Mesothelial cell of epicardium (in vitro differentiated cells): Measurements from ENCODE around the gene ALK. TPM values are rescaled to one million over a fixed set of nuclear protein-coding genes. Genes with fewer than 3 reads are reported as not detected.

Experiments used
- DNase-seq, 2 experiments: peaks; one replicate each; pipeline ENCODE4 v3.0.0; 2021; ENCODE audit warnings: low spot score in 2 of 2; ENCODE audit not compliant: unreplicated experiment in 2 of 2
- H3K27ac Mint-ChIP-seq: 2 replicates; pipeline ENCODE4 v1.8.0; 2021; ENCODE audit warnings: mixed read lengths
- H3K27me3 Mint-ChIP-seq: 2 replicates; pipeline ENCODE4 v1.8.0; 2021; ENCODE audit warnings: low read depth, mixed read lengths
- H3K36me3 Mint-ChIP-seq: 2 replicates; pipeline ENCODE4 v1.8.0; 2021; ENCODE audit warnings: mixed read lengths
- H3K4me1 Mint-ChIP-seq: 2 replicates; pipeline ENCODE4 v1.8.0; 2021; ENCODE audit warnings: mixed read lengths
- H3K4me3 Mint-ChIP-seq: 2 replicates; pipeline ENCODE4 v1.8.0; 2021; ENCODE audit warnings: mild to moderate bottlenecking, moderate library complexity, mixed read lengths
- H3K9me3 Mint-ChIP-seq: 2 replicates; pipeline ENCODE4 v1.8.0; 2021; ENCODE audit warnings: mixed read lengths
- total RNA-seq: library from RNA; stranded (reverse); gene quantifications from 3 replicates; pipeline ENCODE4 v1.2.1, GENCODE V29; 2021
- TF ChIP-seq, protein P1 (sequence below): fragments of 200-600 bp; sonication (generic); IDR thresholded peaks from one replicate; pipeline ENCODE4 v1.5.0; 2021; ENCODE audit warnings: antibody characterized with exemption; ENCODE audit not compliant: unreplicated experiment

The ALK gene
- total RNA-seq, 1 donor from 2014 or later = 0.13 TPM

- Mint-ChIP-seq H3K36me3 (no peaks in the 10 kb centered on the region), H3K27ac (no peak overlapping the region), H3K4me3 (no peak overlapping the region), H3K9me3 (no peaks in the 10 kb centered on the region), H3K4me1 (peaks cover 5% of the 10 kb centered on the region), H3K27me3 (peaks cover 44% of the 10 kb centered on the region)
- no peak for DNase-seq
- TF ChIP-seq, protein P1, sequence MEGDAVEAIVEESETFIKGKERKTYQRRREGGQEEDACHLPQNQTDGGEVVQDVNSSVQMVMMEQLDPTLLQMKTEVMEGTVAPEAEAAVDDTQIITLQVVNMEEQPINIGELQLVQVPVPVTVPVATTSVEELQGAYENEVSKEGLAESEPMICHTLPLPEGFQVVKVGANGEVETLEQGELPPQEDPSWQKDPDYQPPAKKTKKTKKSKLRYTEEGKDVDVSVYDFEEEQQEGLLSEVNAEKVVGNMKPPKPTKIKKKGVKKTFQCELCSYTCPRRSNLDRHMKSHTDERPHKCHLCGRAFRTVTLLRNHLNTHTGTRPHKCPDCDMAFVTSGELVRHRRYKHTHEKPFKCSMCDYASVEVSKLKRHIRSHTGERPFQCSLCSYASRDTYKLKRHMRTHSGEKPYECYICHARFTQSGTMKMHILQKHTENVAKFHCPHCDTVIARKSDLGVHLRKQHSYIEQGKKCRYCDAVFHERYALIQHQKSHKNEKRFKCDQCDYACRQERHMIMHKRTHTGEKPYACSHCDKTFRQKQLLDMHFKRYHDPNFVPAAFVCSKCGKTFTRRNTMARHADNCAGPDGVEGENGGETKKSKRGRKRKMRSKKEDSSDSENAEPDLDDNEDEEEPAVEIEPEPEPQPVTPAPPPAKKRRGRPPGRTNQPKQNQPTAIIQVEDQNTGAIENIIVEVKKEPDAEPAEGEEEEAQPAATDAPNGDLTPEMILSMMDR = no peak
Measured at GRCh38 chr2:29936020-29936419, 14.6 kb upstream of the ALK start.

GRCh38 chr2:29931818-29932217 is 10.4 kb upstream of the ALK start:
- no peak for DNase-seq
- H3K4me1 Mint-ChIP-seq = no peaks in the 10 kb centered on the region
- peaks cover 71% of the 10 kb centered on the region for H3K27me3 Mint-ChIP-seq
- no peaks in the 10 kb centered on the region for H3K36me3 Mint-ChIP-seq
- no peak overlapping the region for H3K27ac Mint-ChIP-seq
- no peaks in the 10 kb centered on the region for H3K9me3 Mint-ChIP-seq
- no peak overlapping the region for H3K4me3 Mint-ChIP-seq
- TF ChIP-seq, protein P1 = no peak

- DNase-seq = peak in 1 of 2 experiments; percentile 57
Measured at GRCh38 chr2:29923110-29923721, 1.8 kb upstream of the ALK start.

GRCh38 chr2:29922605-29923004 is 1.2 kb upstream of the ALK start:
- no peaks in the 10 kb centered on the region for H3K36me3 Mint-ChIP-seq
- no peak overlapping the region for H3K4me3 Mint-ChIP-seq
- H3K27ac Mint-ChIP-seq = no peak overlapping the region
- no peaks in the 10 kb centered on the region for H3K9me3 Mint-ChIP-seq
- no peak for DNase-seq
- TF ChIP-seq, protein P1 = no peak
- H3K4me1 Mint-ChIP-seq = peaks cover 7% of the 10 kb centered on the region
- peaks cover 82% of the 10 kb centered on the region for H3K27me3 Mint-ChIP-seq

More at GRCh38 chr2:29923110-29923721, 1.8 kb upstream of the ALK start:
- Mint-ChIP-seq H3K9me3 (no peaks in the 10 kb centered on the region), H3K36me3 (no peaks in the 10 kb centered on the region), H3K4me3 (no peak overlapping the region), H3K27me3 (peaks cover 82% of the 10 kb centered on the region), H3K27ac (no peak overlapping the region), H3K4me1 (peaks cover 7% of the 10 kb centered on the region)
- TF ChIP-seq, protein P1 = peak; percentile 97

GRCh38 chr2:29920631-29921559 is 491 bp downstream of the ALK start:
- peak overlapping the region; percentile 52 for H3K4me3 Mint-ChIP-seq
- H3K9me3 Mint-ChIP-seq = no peaks in the 10 kb centered on the region
- DNase-seq = peak in 1 of 2 experiments; percentile 42
- peaks cover 90% of the 10 kb centered on the region for H3K27me3 Mint-ChIP-seq
- H3K36me3 Mint-ChIP-seq = no peaks in the 10 kb centered on the region
- TF ChIP-seq, protein P1 = no peak
- no peak overlapping the region for H3K27ac Mint-ChIP-seq
- H3K4me1 Mint-ChIP-seq = peaks cover 7% of the 10 kb centered on the region
